Panc1 (cell line): Measurements from ENCODE around the gene HASPIN. TPM values are rescaled to one million over a fixed set of nuclear protein-coding genes. Genes with fewer than 3 reads are reported as not detected.

ENCODE experiments used
- ATAC-seq: fragments of 200-7000 bp; cut with Tn5 transposase; 2 replicates; pipeline ENCODE4 v1.9.1; 2020; ENCODE audit warnings: mild to moderate bottlenecking, moderate library complexity
- BruUV-seq: library from RNA; stranded (reverse); fragments of 400-500 nt; replicated peaks from 2 replicates; lab custom pipeline; 2021; lab: Mats Ljungman, UMichigan
- CTCF ChIA-PET: fragments of 300-600 bp; sonication (Branson Sonifier 250); formaldehyde crosslinking; loops from one replicate; lab custom pipeline; 2022; ENCODE audit warnings: antibody characterized with exemption; lab: Charles Lee
- POLR2A ChIA-PET: fragments of 300-600 bp; sonication (Branson Sonifier 250); formaldehyde crosslinking; loops from one replicate; lab custom pipeline; 2022; ENCODE audit warnings: antibody characterized with exemption; lab: Charles Lee
- DNase-seq: peaks from one replicate; pipeline ENCODE4 v3.0.0-alpha.2; 2010; ENCODE audit warnings: low read depth, low spot score
- H3K27ac ChIP-seq: 2 replicates; pipeline ENCODE4 v1.5.1; 2011; ENCODE audit warnings: mild to moderate bottlenecking, low read length, inconsistent platforms
- H3K27me3 ChIP-seq: fragments of 200-500 bp; sonication (Bioruptor generic); 2 replicates; pipeline ENCODE4 v1.6.0; 2014; ENCODE audit warnings: low read length, inconsistent platforms; ENCODE audit not compliant: control insufficient read depth, insufficient read depth
- H3K36me3 ChIP-seq: fragments of 200-500 bp; sonication (Bioruptor generic); 2 replicates; pipeline ENCODE4 v1.5.1; 2014; ENCODE audit warnings: inconsistent platforms, mild to moderate bottlenecking, low read length, moderate library complexity; ENCODE audit not compliant: control insufficient read depth, insufficient read depth
- H3K4me1 ChIP-seq: 2 replicates; pipeline ENCODE4 v1.5.1; 2011; ENCODE audit warnings: inconsistent platforms, mild to moderate bottlenecking, low read length, moderate library complexity; ENCODE audit not compliant: control insufficient read depth, insufficient read depth
- H3K4me3 ChIP-seq, 2 experiments: 2 replicates each; pipeline ENCODE4 v1.5.1; 2011 to 2012; ENCODE audit warnings: low read depth in 2 of 2, low read length in 2 of 2, mild to moderate bottlenecking in 2 of 2, inconsistent platforms in 1 of 2, moderate library complexity in 1 of 2
- H3K9me3 ChIP-seq: fragments of 200-500 bp; sonication (Bioruptor generic); 2 replicates; pipeline ENCODE4 v1.5.1; 2014; ENCODE audit warnings: low read depth, mild to moderate bottlenecking, inconsistent platforms, low read length, moderate library complexity; ENCODE audit not compliant: control insufficient read depth, insufficient read depth
- POLR2AphosphoS5 ChIP-seq: IDR thresholded peaks from 2 replicates; pipeline ENCODE4 v1.6.1; 2012; ENCODE audit warnings: mild to moderate bottlenecking, low read depth, low read length, moderate library complexity
- REST ChIP-seq, 2 experiments: IDR thresholded peaks; 2 replicates each; pipeline ENCODE4 v1.6.1; 2011 to 2012; ENCODE audit warnings: low read depth in 2 of 2, control low read depth in 1 of 2, low read length in 1 of 2, mild to moderate bottlenecking in 1 of 2, moderate library complexity in 1 of 2; ENCODE audit not compliant: insufficient read depth in 1 of 2
- SIN3A ChIP-seq: IDR thresholded peaks from 2 replicates; pipeline ENCODE4 v1.6.1; 2012; ENCODE audit warnings: low read depth, mild to moderate bottlenecking, low read length, moderate library complexity, borderline replicate concordance; ENCODE audit not compliant: insufficient read depth
- TCF7L2 ChIP-seq: IDR thresholded peaks from 2 replicates; pipeline ENCODE4 v1.6.1; 2011; ENCODE audit warnings: mild to moderate bottlenecking, low read depth, low read length, inconsistent platforms
- in situ Hi-C: cut with HindIII; loops from 2 replicates; pipeline ENCODE4 v1.10.0; 2016; ENCODE audit warnings: low sequenced_read_pairs, low pct_unique_long_range_greater_than_20kb
- intact Hi-C: fragments of 100-400 bp; cut with micrococcal nuclease; formaldehyde crosslinking; loops from one replicate; pipeline ENCODE4 v1.10.0; 2022; ENCODE audit not compliant: unreplicated experiment
- total RNA-seq: library from RNA; stranded (reverse); gene quantifications from one replicate; pipeline ENCODE4 v1.2.1, GENCODE V29; 2021; ENCODE audit not compliant: unreplicated experiment
- TF ChIP-seq, protein P1 (sequence below): fragments of 450-650 bp; IDR thresholded peaks from 2 replicates; pipeline ENCODE4 v1.5.1; 2017; ENCODE audit warnings: mild to moderate bottlenecking

HASPIN gene
- total RNA-seq, 1 experiment from 2014 or later, result 10.6 TPM

DNA sequence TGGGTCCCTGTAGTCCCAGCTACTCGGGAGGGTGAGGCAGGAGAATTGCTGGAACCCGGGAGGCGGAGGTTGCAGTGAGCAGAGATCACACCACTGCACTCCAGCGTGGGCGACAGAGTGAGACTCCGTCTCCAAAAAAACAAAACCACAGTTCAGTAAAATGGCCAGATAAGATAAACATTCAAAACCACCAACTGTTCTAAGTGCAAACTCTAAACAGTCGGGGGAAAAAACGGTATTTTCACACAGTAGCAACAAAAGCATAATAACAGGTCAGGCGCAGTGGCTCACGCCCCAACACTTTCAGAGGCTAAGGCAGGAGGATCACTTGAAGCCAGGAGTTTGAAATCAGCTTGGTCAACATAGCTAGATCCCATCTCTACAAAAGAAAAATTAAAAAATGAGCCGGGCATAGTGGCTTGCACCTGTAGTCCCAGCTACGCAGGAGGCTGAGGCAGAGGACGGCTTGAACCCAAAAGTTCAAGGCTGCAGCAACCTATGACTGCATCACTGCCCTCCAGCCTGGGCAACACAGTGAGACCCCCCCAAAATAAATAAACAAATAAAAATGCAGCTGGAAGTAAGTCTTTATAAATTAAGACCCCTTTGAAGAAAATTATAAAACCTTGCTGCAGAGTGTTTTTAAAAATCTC is 10.8 kb upstream of the HASPIN start:
- in situ Hi-C loops, result no loop called here
- Histone ChIP-seq H3K27me3 (no peaks in the 10 kb centered on the region), H3K4me3 (no peak overlapping the region), H3K9me3 (no peaks in the 10 kb centered on the region), H3K27ac (no peak overlapping the region), H3K36me3 (peaks cover 6% of the 10 kb centered on the region), H3K4me1 (no peaks in the 10 kb centered on the region)
- no peak for ATAC-seq
- POLR2A ChIA-PET, result no interaction called here
- TF ChIP-seq REST (IDR thresholded peaks at IDR 0.05; ENCODE audit: insufficient read depth in 1 of 2, low read depth in 2 of 2, low read length in 1 of 2), result no peak
- TF ChIP-seq TCF7L2, result no peak
- TF ChIP-seq POLR2AphosphoS5, result no peak
- TF ChIP-seq, protein P1, sequence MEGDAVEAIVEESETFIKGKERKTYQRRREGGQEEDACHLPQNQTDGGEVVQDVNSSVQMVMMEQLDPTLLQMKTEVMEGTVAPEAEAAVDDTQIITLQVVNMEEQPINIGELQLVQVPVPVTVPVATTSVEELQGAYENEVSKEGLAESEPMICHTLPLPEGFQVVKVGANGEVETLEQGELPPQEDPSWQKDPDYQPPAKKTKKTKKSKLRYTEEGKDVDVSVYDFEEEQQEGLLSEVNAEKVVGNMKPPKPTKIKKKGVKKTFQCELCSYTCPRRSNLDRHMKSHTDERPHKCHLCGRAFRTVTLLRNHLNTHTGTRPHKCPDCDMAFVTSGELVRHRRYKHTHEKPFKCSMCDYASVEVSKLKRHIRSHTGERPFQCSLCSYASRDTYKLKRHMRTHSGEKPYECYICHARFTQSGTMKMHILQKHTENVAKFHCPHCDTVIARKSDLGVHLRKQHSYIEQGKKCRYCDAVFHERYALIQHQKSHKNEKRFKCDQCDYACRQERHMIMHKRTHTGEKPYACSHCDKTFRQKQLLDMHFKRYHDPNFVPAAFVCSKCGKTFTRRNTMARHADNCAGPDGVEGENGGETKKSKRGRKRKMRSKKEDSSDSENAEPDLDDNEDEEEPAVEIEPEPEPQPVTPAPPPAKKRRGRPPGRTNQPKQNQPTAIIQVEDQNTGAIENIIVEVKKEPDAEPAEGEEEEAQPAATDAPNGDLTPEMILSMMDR, result no peak
- TF ChIP-seq SIN3A, result no peak
- CTCF ChIA-PET, result no interaction called here
- BruUV-seq, result no TSS peak
- intact Hi-C loops, result no loop called here
- no peak for DNase-seq

DNA sequence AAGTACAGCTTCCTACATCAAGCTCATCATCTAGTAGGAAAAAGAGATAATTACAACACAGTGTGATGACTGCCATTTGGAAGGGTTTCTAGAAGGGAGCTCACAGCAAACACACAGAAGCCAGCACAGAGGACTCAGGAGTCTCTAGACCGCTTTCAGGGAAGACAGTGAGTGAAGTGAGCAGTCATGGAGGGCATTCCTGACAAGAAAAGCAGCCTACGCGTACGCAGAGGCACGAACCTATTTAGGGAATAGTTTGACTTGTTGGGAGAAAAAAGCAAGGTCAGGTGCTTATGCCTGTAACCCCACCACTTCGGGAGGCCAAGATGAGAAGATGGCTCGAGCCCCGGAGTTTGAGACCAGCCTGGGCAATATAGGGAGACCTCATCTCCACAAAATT is 8.4 kb upstream of the HASPIN start:
- POLR2A ChIA-PET, result no interaction called here
- DNase-seq (no peak), ATAC-seq (no peak)
- in situ Hi-C loops, result no loop called here
- TF ChIP-seq REST (IDR thresholded peaks at IDR 0.05; ENCODE audit: insufficient read depth in 1 of 2, low read depth in 2 of 2, low read length in 1 of 2), result no peak
- no peak for TF ChIP-seq SIN3A
- TF ChIP-seq TCF7L2, result no peak
- TF ChIP-seq POLR2AphosphoS5, result no peak
- TF ChIP-seq, protein P1, result no peak
- Histone ChIP-seq H3K36me3 (peaks cover 8% of the 10 kb centered on the region), H3K9me3 (no peaks in the 10 kb centered on the region), H3K27ac (no peak overlapping the region), H3K27me3 (no peaks in the 10 kb centered on the region), H3K4me3 (no peak overlapping the region), H3K4me1 (no peaks in the 10 kb centered on the region)
- CTCF ChIA-PET, result no interaction called here
- no TSS peak for BruUV-seq
- intact Hi-C loops, result no loop called here
